PC-3 (cell line): ENCODE results near the gene RERE. TPM values are rescaled to one million over a fixed set of nuclear protein-coding genes. Genes with fewer than 3 reads are reported as not detected.

Source experiments
- ATAC-seq: fragments of 200-7000 bp; cut with Tn5 transposase; 2 replicates; pipeline ENCODE4 v1.9.1; 2020; ENCODE audit warnings: mild to moderate bottlenecking, moderate library complexity
- BruUV-seq: library from RNA; stranded (reverse); fragments of 400-500 nt; replicated peaks from 2 replicates; lab custom pipeline; 2021; lab: Mats Ljungman, UMichigan
- CTCF ChIA-PET: fragments of 300-600 bp; sonication (Branson Sonifier 250); formaldehyde crosslinking; loops from one replicate; lab custom pipeline; 2022; ENCODE audit warnings: antibody characterized with exemption; lab: Charles Lee
- POLR2A ChIA-PET: fragments of 300-600 bp; sonication (Branson Sonifier 250); formaldehyde crosslinking; loops from one replicate; lab custom pipeline; 2022; ENCODE audit warnings: antibody characterized with exemption; ENCODE audit not compliant: unreplicated experiment; lab: Charles Lee
- DNase-seq: peaks from one replicate; pipeline ENCODE4 v3.0.0-alpha.2; 2015
- H2AFZ ChIP-seq: fragments of 300-600 bp; sonication (generic); 2 replicates; pipeline ENCODE4 v1.6.0; 2016; ENCODE audit warnings: antibody characterized with exemption, low read length
- H3F3A ChIP-seq: fragments of 300-600 bp; sonication (generic); one replicate; pipeline ENCODE4 v1.6.0; 2017; ENCODE audit warnings: antibody characterized with exemption, low read length, control low read depth, mild to moderate bottlenecking; ENCODE audit not compliant: unreplicated experiment
- H3K27ac ChIP-seq: fragments of 300-600 bp; sonication (generic); 2 replicates; pipeline ENCODE4 v1.5.1; 2016; ENCODE audit warnings: mild to moderate bottlenecking, low read length
- H3K27me3 ChIP-seq: fragments of 300-600 bp; sonication (generic); 2 replicates; pipeline ENCODE4 v1.6.1; 2016; ENCODE audit warnings: low read length, mixed read lengths
- H3K36me3 ChIP-seq: fragments of 300-600 bp; sonication (generic); 2 replicates; pipeline ENCODE4 v1.6.1; 2016; ENCODE audit warnings: low read depth, mixed run types, low read length, mixed read lengths
- H3K4me1 ChIP-seq: fragments of 300-600 bp; sonication (generic); 2 replicates; pipeline ENCODE4 v1.5.1; 2016; ENCODE audit warnings: low read length; ENCODE audit not compliant: insufficient read depth
- H3K4me2 ChIP-seq: fragments of 300-600 bp; sonication (generic); 2 replicates; pipeline ENCODE4 v1.6.0; 2016; ENCODE audit warnings: low read length
- H3K4me3 ChIP-seq: fragments of 300-600 bp; sonication (generic); 2 replicates; pipeline ENCODE4 v1.5.1; 2016; ENCODE audit warnings: mild to moderate bottlenecking, low read length, mixed read lengths
- H3K79me2 ChIP-seq: fragments of 300-600 bp; sonication (generic); 2 replicates; pipeline ENCODE4 v1.6.1; 2017; ENCODE audit warnings: low read length, mixed read lengths
- H3K9ac ChIP-seq: fragments of 300-600 bp; sonication (generic); 2 replicates; pipeline ENCODE4 v1.6.0; 2016; ENCODE audit warnings: mild to moderate bottlenecking, low read length
- H3K9me2 ChIP-seq: fragments of 300-600 bp; sonication (generic); replicated peaks from 2 replicates; pipeline ENCODE4 v1.6.1; 2016; ENCODE audit warnings: mixed run types, low read length, mixed read lengths
- H3K9me3 ChIP-seq: fragments of 300-600 bp; sonication (generic); 2 replicates; pipeline ENCODE4 v1.6.1; 2016; ENCODE audit warnings: low read length, mixed read lengths
- H4K20me1 ChIP-seq: fragments of 300-600 bp; sonication (generic); 2 replicates; pipeline ENCODE4 v1.6.1; 2016; ENCODE audit warnings: low read length, mixed read lengths
- EZH2 ChIP-seq: fragments of 300-600 bp; sonication (generic); IDR thresholded peaks from one replicate; pipeline ENCODE4 v1.6.1; 2017; ENCODE audit warnings: antibody characterized with exemption, mild to moderate bottlenecking, low read length; ENCODE audit not compliant: unreplicated experiment
- EZH2phosphoT487 ChIP-seq: fragments of 300-600 bp; sonication (generic); IDR thresholded peaks from 2 replicates; pipeline ENCODE4 v1.6.1; 2018; ENCODE audit warnings: mild to moderate bottlenecking, antibody characterized with exemption, low read length, borderline replicate concordance
- intact Hi-C: fragments of 100-400 bp; cut with micrococcal nuclease; formaldehyde crosslinking; loops from 2 replicates; pipeline ENCODE4 v1.9.0; 2023
- total RNA-seq: library from RNA; depleted of rRNA; stranded (reverse); fragments of >200 nt; gene quantifications from 2 replicates; pipeline ENCODE4 v1.2.3, GENCODE V29; 2014
- TF ChIP-seq, protein P1 (sequence below): fragments of 300-600 bp; sonication (generic); conservative IDR thresholded peaks from 2 replicates; pipeline ENCODE4 v1.5.1; 2017; ENCODE audit warnings: antibody characterized with exemption, low read depth, mild to moderate bottlenecking, low read length

The RERE gene
- total RNA-seq, 1 experiment from 2014 or later = 24.2 TPM

DNA sequence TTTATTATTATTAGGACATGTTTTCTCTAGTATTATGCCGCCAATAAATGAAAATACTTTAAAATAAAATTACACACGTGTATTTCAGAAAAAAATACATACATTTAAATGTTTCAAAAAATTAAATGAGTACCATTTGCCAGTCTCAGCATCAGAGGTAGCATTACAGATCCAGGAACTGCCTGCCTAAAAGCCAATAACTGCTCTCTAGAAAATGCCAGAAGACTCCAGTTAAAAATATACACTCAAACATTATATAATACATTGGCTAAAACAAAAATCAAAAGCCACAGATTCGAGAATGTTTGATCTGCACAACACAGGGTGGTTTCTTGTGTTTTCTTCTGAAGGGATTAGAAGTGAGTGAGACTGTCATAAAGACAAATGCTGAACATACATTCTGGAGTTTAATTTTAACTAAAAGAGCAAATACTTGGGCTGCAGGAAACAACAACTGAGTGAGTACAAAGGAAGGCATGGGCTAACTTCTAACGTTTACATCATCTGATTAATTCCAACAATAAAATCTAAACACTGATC lies 105.5 kb downstream of the RERE start:
- peak overlapping the region; percentile 31 for H2AFZ ChIP-seq
- no peaks in the 10 kb centered on the region for H3K36me3 ChIP-seq
- intact Hi-C loops = loop anchor here (1.0 to 2.0 kb wide), 2 partner anchors 9 to 29 kb away; no protein-coding TSS in a partner anchor
- no peaks in the 10 kb centered on the region for H4K20me1 ChIP-seq
- peak overlapping the region; percentile 66 for H3K4me2 ChIP-seq
- DNase-seq (no peak), ATAC-seq (no peak)
- POLR2A ChIA-PET = no interaction called here
- peak overlapping the region; percentile 33 for H3K4me3 ChIP-seq
- no peaks in the 10 kb centered on the region for H3K9me3 ChIP-seq
- H3F3A ChIP-seq = peaks cover 11% of the 10 kb centered on the region
- no peaks in the 10 kb centered on the region for H3K9me2 ChIP-seq
- peak overlapping the region; percentile 81 for H3K27ac ChIP-seq
- peak overlapping the region; percentile 59 for H3K9ac ChIP-seq
- H3K79me2 ChIP-seq = peaks cover 22% of the 10 kb centered on the region
- BruUV-seq = no TSS peak
- no peaks in the 10 kb centered on the region for H3K27me3 ChIP-seq
- CTCF ChIA-PET = interaction anchor here (1.0 to 1.4 kb wide), 2 partner anchors 8 to 40 kb away, joined by 4 to 8 read pairs; no protein-coding TSS in a partner anchor
- TF ChIP-seq EZH2phosphoT487 (no peak), EZH2 (no peak)
- TF ChIP-seq, protein P1, sequence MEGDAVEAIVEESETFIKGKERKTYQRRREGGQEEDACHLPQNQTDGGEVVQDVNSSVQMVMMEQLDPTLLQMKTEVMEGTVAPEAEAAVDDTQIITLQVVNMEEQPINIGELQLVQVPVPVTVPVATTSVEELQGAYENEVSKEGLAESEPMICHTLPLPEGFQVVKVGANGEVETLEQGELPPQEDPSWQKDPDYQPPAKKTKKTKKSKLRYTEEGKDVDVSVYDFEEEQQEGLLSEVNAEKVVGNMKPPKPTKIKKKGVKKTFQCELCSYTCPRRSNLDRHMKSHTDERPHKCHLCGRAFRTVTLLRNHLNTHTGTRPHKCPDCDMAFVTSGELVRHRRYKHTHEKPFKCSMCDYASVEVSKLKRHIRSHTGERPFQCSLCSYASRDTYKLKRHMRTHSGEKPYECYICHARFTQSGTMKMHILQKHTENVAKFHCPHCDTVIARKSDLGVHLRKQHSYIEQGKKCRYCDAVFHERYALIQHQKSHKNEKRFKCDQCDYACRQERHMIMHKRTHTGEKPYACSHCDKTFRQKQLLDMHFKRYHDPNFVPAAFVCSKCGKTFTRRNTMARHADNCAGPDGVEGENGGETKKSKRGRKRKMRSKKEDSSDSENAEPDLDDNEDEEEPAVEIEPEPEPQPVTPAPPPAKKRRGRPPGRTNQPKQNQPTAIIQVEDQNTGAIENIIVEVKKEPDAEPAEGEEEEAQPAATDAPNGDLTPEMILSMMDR = no peak
- H3K4me1 ChIP-seq = peaks cover 27% of the 10 kb centered on the region

DNA sequence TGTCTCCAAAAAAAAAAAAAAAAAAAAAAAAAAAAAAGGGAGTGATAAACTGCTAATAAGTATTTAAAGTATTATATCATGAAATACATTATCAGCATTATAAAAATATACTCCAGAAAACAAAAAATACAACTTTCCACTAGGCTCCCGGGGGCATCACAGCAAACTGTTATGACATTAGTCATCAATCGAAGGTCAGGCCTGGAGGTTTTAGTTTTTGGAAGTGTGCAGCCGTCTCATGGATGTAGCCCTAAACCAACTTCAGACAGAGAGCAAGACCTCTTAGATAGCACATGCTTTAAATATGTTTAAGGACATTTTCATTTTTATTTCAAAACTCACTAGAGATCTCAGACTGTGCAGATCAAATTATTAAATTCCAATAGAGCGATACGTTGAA lies 106.3 kb downstream of the RERE start:
- H3K9ac ChIP-seq = peak overlapping the region; percentile 59
- DNase-seq (no peak), ATAC-seq (no peak)
- peaks cover 27% of the 10 kb centered on the region for H3K4me1 ChIP-seq
- ChIA-PET CTCF (no interaction called here), POLR2A (no interaction called here)
- no peaks in the 10 kb centered on the region for H3K9me3 ChIP-seq
- intact Hi-C loops = no loop called here
- H3K36me3 ChIP-seq = no peaks in the 10 kb centered on the region
- no peak overlapping the region for H3K4me3 ChIP-seq
- H3K4me2 ChIP-seq = peak overlapping the region; percentile 66
- TF ChIP-seq, protein P1 = no peak
- TF ChIP-seq EZH2phosphoT487 = no peak
- no peaks in the 10 kb centered on the region for H3K27me3 ChIP-seq
- H3K9me2 ChIP-seq = no peaks in the 10 kb centered on the region
- peaks cover 11% of the 10 kb centered on the region for H3F3A ChIP-seq
- H4K20me1 ChIP-seq = no peaks in the 10 kb centered on the region
- no peak overlapping the region for H2AFZ ChIP-seq
- no TSS peak for BruUV-seq
- peak overlapping the region; percentile 81 for H3K27ac ChIP-seq
- peaks cover 22% of the 10 kb centered on the region for H3K79me2 ChIP-seq

DNA sequence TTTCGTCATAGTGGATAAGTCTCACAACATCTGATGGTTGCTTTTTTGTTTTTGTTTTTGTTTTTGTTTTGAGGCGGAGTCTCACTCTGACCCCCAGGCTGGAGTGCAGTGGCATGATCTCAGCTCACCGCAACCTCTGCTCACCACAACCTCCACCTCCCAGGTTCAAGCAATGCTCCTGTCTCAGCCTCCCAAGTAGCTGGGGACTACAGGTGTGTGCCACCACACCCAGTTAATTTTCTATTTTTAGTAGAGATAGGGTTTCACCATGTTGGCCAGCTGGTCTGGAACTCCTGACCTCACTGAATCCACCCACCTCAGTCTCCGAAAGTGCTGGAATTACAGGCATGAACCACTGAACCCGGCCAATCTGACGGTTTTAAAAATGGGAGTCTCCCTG lies 109.2 kb downstream of the RERE start:
- Histone ChIP-seq H3K9me3 (no peaks in the 10 kb centered on the region), H3K36me3 (no peaks in the 10 kb centered on the region), H3K9me2 (no peaks in the 10 kb centered on the region), H3K4me1 (peaks cover 38% of the 10 kb centered on the region), H3K79me2 (peaks cover 23% of the 10 kb centered on the region), H2AFZ (no peak overlapping the region), H3K9ac (no peak overlapping the region), H3K4me2 (no peak overlapping the region), H3K27me3 (no peaks in the 10 kb centered on the region), H4K20me1 (no peaks in the 10 kb centered on the region), H3K27ac (no peak overlapping the region), H3K4me3 (no peak overlapping the region), H3F3A (peaks cover 11% of the 10 kb centered on the region)
- intact Hi-C loops = no loop called here
- BruUV-seq = no TSS peak
- ChIA-PET CTCF (no interaction called here), POLR2A (no interaction called here)
- TF ChIP-seq EZH2 (no peak), EZH2phosphoT487 (no peak)
- TF ChIP-seq, protein P1 = no peak
- ATAC-seq (no peak), DNase-seq (no peak)
